Panc1 (cell line): Measurements from ENCODE around the gene STARD5. TPM values are rescaled to one million over a fixed set of nuclear protein-coding genes. Genes with fewer than 3 reads are reported as not detected.
"Not testable (repeated sequence)": the region's sequence is repeated elsewhere in the genome, so short reads cannot be mapped to it uniquely, and the experiment has no call there.

Experiments
- ATAC-seq: fragments of 200-7000 bp; cut with Tn5 transposase; 2 replicates; pipeline ENCODE4 v1.9.1; 2020; ENCODE audit warnings: mild to moderate bottlenecking, moderate library complexity
- BruUV-seq: library from RNA; stranded (reverse); fragments of 400-500 nt; replicated peaks from 2 replicates; lab custom pipeline; 2021; lab: Mats Ljungman, UMichigan
- CTCF ChIA-PET: fragments of 300-600 bp; sonication (Branson Sonifier 250); formaldehyde crosslinking; loops from one replicate; lab custom pipeline; 2022; ENCODE audit warnings: antibody characterized with exemption; lab: Charles Lee
- POLR2A ChIA-PET: fragments of 300-600 bp; sonication (Branson Sonifier 250); formaldehyde crosslinking; loops from one replicate; lab custom pipeline; 2022; ENCODE audit warnings: antibody characterized with exemption; lab: Charles Lee
- DNase-seq: peaks from one replicate; pipeline ENCODE4 v3.0.0-alpha.2; 2010; ENCODE audit warnings: low read depth, low spot score
- H3K27ac ChIP-seq: 2 replicates; pipeline ENCODE4 v1.5.1; 2011; ENCODE audit warnings: mild to moderate bottlenecking, low read length, inconsistent platforms
- H3K27me3 ChIP-seq: fragments of 200-500 bp; sonication (Bioruptor generic); 2 replicates; pipeline ENCODE4 v1.6.0; 2014; ENCODE audit warnings: low read length, inconsistent platforms; ENCODE audit not compliant: control insufficient read depth, insufficient read depth
- H3K36me3 ChIP-seq: fragments of 200-500 bp; sonication (Bioruptor generic); 2 replicates; pipeline ENCODE4 v1.5.1; 2014; ENCODE audit warnings: inconsistent platforms, mild to moderate bottlenecking, low read length, moderate library complexity; ENCODE audit not compliant: control insufficient read depth, insufficient read depth
- H3K4me1 ChIP-seq: 2 replicates; pipeline ENCODE4 v1.5.1; 2011; ENCODE audit warnings: inconsistent platforms, mild to moderate bottlenecking, low read length, moderate library complexity; ENCODE audit not compliant: control insufficient read depth, insufficient read depth
- H3K4me3 ChIP-seq, 2 experiments: 2 replicates each; pipeline ENCODE4 v1.5.1; 2011 to 2012; ENCODE audit warnings: low read depth in 2 of 2, low read length in 2 of 2, mild to moderate bottlenecking in 2 of 2, inconsistent platforms in 1 of 2, moderate library complexity in 1 of 2
- H3K9me3 ChIP-seq: fragments of 200-500 bp; sonication (Bioruptor generic); 2 replicates; pipeline ENCODE4 v1.5.1; 2014; ENCODE audit warnings: low read depth, mild to moderate bottlenecking, inconsistent platforms, low read length, moderate library complexity; ENCODE audit not compliant: control insufficient read depth, insufficient read depth
- POLR2AphosphoS5 ChIP-seq: IDR thresholded peaks from 2 replicates; pipeline ENCODE4 v1.6.1; 2012; ENCODE audit warnings: mild to moderate bottlenecking, low read depth, low read length, moderate library complexity
- SIN3A ChIP-seq: IDR thresholded peaks from 2 replicates; pipeline ENCODE4 v1.6.1; 2012; ENCODE audit warnings: low read depth, mild to moderate bottlenecking, low read length, moderate library complexity, borderline replicate concordance; ENCODE audit not compliant: insufficient read depth
- TCF7L2 ChIP-seq: IDR thresholded peaks from 2 replicates; pipeline ENCODE4 v1.6.1; 2011; ENCODE audit warnings: mild to moderate bottlenecking, low read depth, low read length, inconsistent platforms
- in situ Hi-C: cut with HindIII; loops from 2 replicates; pipeline ENCODE4 v1.10.0; 2016; ENCODE audit warnings: low sequenced_read_pairs, low pct_unique_long_range_greater_than_20kb
- intact Hi-C: fragments of 100-400 bp; cut with micrococcal nuclease; formaldehyde crosslinking; loops from one replicate; pipeline ENCODE4 v1.10.0; 2022; ENCODE audit not compliant: unreplicated experiment
- total RNA-seq: library from RNA; stranded (reverse); gene quantifications from one replicate; pipeline ENCODE4 v1.2.1, GENCODE V29; 2021; ENCODE audit not compliant: unreplicated experiment
- TF ChIP-seq, protein P1 (sequence below): fragments of 450-650 bp; IDR thresholded peaks from 2 replicates; pipeline ENCODE4 v1.5.1; 2017; ENCODE audit warnings: mild to moderate bottlenecking
- TF ChIP-seq, protein P2 (sequence below), 2 experiments: IDR thresholded peaks; 2 replicates each; pipeline ENCODE4 v1.6.1; 2011 to 2012; ENCODE audit warnings: low read depth in 2 of 2, control low read depth in 1 of 2, low read length in 1 of 2, mild to moderate bottlenecking in 1 of 2, moderate library complexity in 1 of 2; ENCODE audit not compliant: insufficient read depth in 1 of 2

Gene STARD5
- total RNA-seq, 1 experiment from 2014 or later = 2.9 TPM

DNA sequence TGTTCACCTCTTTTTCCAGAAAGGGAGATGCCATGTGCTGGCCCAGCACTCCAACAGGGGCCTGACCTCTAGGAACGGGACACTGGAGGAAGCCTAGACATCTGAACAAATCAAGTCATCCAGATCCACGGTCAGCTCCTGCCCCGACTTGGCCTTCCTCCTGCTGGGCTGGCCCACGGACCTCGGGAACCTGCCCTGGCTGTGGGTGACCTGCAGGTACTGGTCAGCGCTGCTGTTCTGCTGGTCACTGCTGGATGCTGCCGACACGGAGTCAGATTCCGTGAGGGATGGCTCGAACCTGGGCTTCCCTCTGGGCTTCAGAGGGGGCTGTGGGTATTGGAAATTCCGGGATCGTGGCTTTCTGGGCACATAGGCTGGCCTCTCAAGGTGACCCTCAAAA lies 8.4 kb upstream of the STARD5 start:
- in situ Hi-C loops = no loop called here
- no TSS peak for BruUV-seq
- TF ChIP-seq, protein P1, sequence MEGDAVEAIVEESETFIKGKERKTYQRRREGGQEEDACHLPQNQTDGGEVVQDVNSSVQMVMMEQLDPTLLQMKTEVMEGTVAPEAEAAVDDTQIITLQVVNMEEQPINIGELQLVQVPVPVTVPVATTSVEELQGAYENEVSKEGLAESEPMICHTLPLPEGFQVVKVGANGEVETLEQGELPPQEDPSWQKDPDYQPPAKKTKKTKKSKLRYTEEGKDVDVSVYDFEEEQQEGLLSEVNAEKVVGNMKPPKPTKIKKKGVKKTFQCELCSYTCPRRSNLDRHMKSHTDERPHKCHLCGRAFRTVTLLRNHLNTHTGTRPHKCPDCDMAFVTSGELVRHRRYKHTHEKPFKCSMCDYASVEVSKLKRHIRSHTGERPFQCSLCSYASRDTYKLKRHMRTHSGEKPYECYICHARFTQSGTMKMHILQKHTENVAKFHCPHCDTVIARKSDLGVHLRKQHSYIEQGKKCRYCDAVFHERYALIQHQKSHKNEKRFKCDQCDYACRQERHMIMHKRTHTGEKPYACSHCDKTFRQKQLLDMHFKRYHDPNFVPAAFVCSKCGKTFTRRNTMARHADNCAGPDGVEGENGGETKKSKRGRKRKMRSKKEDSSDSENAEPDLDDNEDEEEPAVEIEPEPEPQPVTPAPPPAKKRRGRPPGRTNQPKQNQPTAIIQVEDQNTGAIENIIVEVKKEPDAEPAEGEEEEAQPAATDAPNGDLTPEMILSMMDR = no peak
- no peak for TF ChIP-seq SIN3A
- POLR2A ChIA-PET = no interaction called here
- no peaks in the 10 kb centered on the region for H3K36me3 ChIP-seq
- H3K4me3 ChIP-seq = no peak overlapping the region
- DNase-seq (no peak), ATAC-seq (no peak)
- CTCF ChIA-PET = no interaction called here
- no peaks in the 10 kb centered on the region for H3K27me3 ChIP-seq
- intact Hi-C loops = no loop called here
- no peaks in the 10 kb centered on the region for H3K9me3 ChIP-seq
- H3K4me1 ChIP-seq = no peaks in the 10 kb centered on the region
- H3K27ac ChIP-seq = no peak overlapping the region

DNA sequence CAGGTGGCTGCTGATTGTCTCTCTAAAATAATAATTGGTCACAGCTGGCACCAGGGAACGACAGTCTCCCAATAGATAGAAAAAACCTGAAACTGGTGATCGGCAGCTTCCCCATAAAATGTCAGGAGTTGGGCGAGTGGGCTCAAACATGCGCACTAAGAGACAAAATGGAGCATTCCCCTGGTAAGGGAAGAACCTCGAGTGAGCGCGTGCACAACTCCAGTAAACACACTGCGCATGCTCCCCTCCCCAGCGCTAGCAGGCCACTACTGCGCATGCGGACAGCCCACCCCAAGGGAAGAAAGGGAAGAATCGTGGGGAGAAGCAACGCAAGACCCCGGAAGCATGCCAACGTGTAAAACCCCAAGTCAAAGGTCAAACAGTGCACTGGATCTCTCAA lies 7.7 kb upstream of the STARD5 start:
- no TSS peak for BruUV-seq

DNA sequence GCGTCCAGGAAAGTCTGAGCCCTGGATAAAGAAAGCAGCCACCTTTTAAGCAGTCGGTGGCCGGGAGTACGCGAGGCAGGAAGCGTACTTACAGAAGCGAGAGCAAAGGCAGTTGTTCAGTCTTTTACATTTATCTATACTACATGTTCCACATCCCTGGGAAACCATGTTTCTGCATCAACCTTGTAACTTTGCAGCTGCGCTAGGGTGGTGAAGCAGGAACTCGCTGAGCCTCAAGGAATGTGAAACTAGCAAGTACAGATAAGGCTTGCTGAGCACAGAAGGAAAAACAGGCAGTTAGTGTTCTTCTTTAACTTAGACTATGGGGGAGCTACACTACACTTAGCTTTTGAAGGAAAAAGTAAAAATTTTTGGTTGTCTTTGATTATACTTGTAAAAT lies 7.2 kb upstream of the STARD5 start:
- CTCF ChIA-PET, in situ Hi-C loops, ATAC-seq, H3K36me3 ChIP-seq, H3K4me1 ChIP-seq, DNase-seq, H3K27ac ChIP-seq, H3K4me3 ChIP-seq, H3K9me3 ChIP-seq, POLR2A ChIA-PET, BruUV-seq, H3K27me3 ChIP-seq, intact Hi-C loops: not testable (repeated sequence)

More for the DNA sequence above, 7.7 kb upstream of the STARD5 start:
- no peak for DNase-seq
- Histone ChIP-seq H3K27me3 (no peaks in the 10 kb centered on the region), H3K36me3 (no peaks in the 10 kb centered on the region), H3K9me3 (no peaks in the 10 kb centered on the region), H3K4me3 (no peak overlapping the region), H3K27ac (no peak overlapping the region), H3K4me1 (no peaks in the 10 kb centered on the region)
- TF ChIP-seq, protein P1 = no peak
- TF ChIP-seq TCF7L2 = no peak
- TF ChIP-seq POLR2AphosphoS5 = no peak
- no peak for TF ChIP-seq SIN3A
- TF ChIP-seq, protein P2, sequence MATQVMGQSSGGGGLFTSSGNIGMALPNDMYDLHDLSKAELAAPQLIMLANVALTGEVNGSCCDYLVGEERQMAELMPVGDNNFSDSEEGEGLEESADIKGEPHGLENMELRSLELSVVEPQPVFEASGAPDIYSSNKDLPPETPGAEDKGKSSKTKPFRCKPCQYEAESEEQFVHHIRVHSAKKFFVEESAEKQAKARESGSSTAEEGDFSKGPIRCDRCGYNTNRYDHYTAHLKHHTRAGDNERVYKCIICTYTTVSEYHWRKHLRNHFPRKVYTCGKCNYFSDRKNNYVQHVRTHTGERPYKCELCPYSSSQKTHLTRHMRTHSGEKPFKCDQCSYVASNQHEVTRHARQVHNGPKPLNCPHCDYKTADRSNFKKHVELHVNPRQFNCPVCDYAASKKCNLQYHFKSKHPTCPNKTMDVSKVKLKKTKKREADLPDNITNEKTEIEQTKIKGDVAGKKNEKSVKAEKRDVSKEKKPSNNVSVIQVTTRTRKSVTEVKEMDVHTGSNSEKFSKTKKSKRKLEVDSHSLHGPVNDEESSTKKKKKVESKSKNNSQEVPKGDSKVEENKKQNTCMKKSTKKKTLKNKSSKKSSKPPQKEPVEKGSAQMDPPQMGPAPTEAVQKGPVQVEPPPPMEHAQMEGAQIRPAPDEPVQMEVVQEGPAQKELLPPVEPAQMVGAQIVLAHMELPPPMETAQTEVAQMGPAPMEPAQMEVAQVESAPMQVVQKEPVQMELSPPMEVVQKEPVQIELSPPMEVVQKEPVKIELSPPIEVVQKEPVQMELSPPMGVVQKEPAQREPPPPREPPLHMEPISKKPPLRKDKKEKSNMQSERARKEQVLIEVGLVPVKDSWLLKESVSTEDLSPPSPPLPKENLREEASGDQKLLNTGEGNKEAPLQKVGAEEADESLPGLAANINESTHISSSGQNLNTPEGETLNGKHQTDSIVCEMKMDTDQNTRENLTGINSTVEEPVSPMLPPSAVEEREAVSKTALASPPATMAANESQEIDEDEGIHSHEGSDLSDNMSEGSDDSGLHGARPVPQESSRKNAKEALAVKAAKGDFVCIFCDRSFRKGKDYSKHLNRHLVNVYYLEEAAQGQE (IDR thresholded peaks at IDR 0.05; ENCODE audit: insufficient read depth in 1 of 2, low read depth in 2 of 2, low read length in 1 of 2) = no peak
- in situ Hi-C loops (no loop called here), intact Hi-C loops (no loop called here)
- CTCF ChIA-PET = no interaction called here
- POLR2A ChIA-PET = no interaction called here
- ATAC-seq = no peak
